MM.1S (cell line): ENCODE data around the gene PPP1R15A.

ENCODE experiments used
- DNase-seq: peaks from one replicate; pipeline ENCODE4 v3.0.0-alpha.2; 2015
- H2AFZ ChIP-seq: fragments of 300-600 bp; sonication (generic); 2 replicates; pipeline ENCODE4 v1.6.0; 2016; ENCODE audit warnings: antibody characterized with exemption, low read length
- H3F3A ChIP-seq: fragments of 300-600 bp; sonication (generic); 2 replicates; pipeline ENCODE4 v1.6.1; 2016; ENCODE audit warnings: mild to moderate bottlenecking, antibody characterized with exemption, low read length, moderate library complexity, mixed read lengths; ENCODE audit not compliant: insufficient read depth
- H3K27ac ChIP-seq: fragments of 300-600 bp; sonication (generic); 2 replicates; pipeline ENCODE4 v1.5.1; 2016; ENCODE audit warnings: mild to moderate bottlenecking, low read length
- H3K27me3 ChIP-seq: fragments of 300-600 bp; sonication (generic); replicated peaks from 2 replicates; pipeline ENCODE4 v1.6.0; 2016; ENCODE audit warnings: low read length; ENCODE audit not compliant: insufficient read depth
- H3K36me3 ChIP-seq: fragments of 300-600 bp; sonication (generic); replicated peaks from 2 replicates; pipeline ENCODE4 v1.6.1; 2016; ENCODE audit warnings: mild to moderate bottlenecking, low read length, mixed read lengths; ENCODE audit not compliant: insufficient read depth
- H3K4me1 ChIP-seq: fragments of 300-600 bp; sonication (generic); 2 replicates; pipeline ENCODE4 v1.6.1; 2016; ENCODE audit warnings: low read length, mixed read lengths
- H3K4me2 ChIP-seq: fragments of 300-600 bp; sonication (generic); 2 replicates; pipeline ENCODE4 v1.6.0; 2016; ENCODE audit warnings: low read depth, low read length
- H3K4me3 ChIP-seq: fragments of 300-600 bp; sonication (generic); 2 replicates; pipeline ENCODE4 v1.5.1; 2016; ENCODE audit warnings: low read length, mixed read lengths
- H3K79me2 ChIP-seq: fragments of 300-600 bp; sonication (generic); 2 replicates; pipeline ENCODE4 v1.6.1; 2016; ENCODE audit warnings: mixed run types, low read length, mixed read lengths
- H3K9ac ChIP-seq: fragments of 300-600 bp; sonication (generic); 2 replicates; pipeline ENCODE4 v1.6.1; 2016; ENCODE audit warnings: low read length, mixed read lengths
- H3K9me2 ChIP-seq: fragments of 300-600 bp; sonication (generic); replicated peaks from 2 replicates; pipeline ENCODE4 v1.6.1; 2016; ENCODE audit warnings: mild to moderate bottlenecking, low read length, mixed read lengths; ENCODE audit not compliant: insufficient read depth
- H3K9me3 ChIP-seq: fragments of 300-600 bp; sonication (generic); replicated peaks from 2 replicates; pipeline ENCODE4 v1.6.1; 2016; ENCODE audit warnings: mild to moderate bottlenecking, low read length, mixed read lengths; ENCODE audit not compliant: insufficient read depth
- H4K20me1 ChIP-seq: fragments of 300-600 bp; sonication (generic); 2 replicates; pipeline ENCODE4 v1.6.1; 2016; ENCODE audit warnings: mild to moderate bottlenecking, low read length, moderate library complexity, mixed read lengths; ENCODE audit not compliant: insufficient read depth
- CTCF ChIP-seq: fragments of 300-600 bp; sonication (generic); IDR thresholded peaks from 2 replicates; pipeline ENCODE4 v1.5.1; 2016; ENCODE audit warnings: antibody characterized with exemption, low read length, mixed read lengths
- EZH2 ChIP-seq: fragments of 300-600 bp; sonication (generic); optimal IDR thresholded peaks from 2 replicates; pipeline ENCODE3; 2017; ENCODE audit warnings: low read depth, mild to moderate bottlenecking, antibody characterized with exemption, low read length, mixed read lengths
- EZH2phosphoT487 ChIP-seq: fragments of 300-600 bp; sonication (generic); IDR thresholded peaks from 2 replicates; pipeline ENCODE4 v1.6.1; 2018; ENCODE audit warnings: antibody characterized with exemption, low read length

Gene PPP1R15A

DNA sequence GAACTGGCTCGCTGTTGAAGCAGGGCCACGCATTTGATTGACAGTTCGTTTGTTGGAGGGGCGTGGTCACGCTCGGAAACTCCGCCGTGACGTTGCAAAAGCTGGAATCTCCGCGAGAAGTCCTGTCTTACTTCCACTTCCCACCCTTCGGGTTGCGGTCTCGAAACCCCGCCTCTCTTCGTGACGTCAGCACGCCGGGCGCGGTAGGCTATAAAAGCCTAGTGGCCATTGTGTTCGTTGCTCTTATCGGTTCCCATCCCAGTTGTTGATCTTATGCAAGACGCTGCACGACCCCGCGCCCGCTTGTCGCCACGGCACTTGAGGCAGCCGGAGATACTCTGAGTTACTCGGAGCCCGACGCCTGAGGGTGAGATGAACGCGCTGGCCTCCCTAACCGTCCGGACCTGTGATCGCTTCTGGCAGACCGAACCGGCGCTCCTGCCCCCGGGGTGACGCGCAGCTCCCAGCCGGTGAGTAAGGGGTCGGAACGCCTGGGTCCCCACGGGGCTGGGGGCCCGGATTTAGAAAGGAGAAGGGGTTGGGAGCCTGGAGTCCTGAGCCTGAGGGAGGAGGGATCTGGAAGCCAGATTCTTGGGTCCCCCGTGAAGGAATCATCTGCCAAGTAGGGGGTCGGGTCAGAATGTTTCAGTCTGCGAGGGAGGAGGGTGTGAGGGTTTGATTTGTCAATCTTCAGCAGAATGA lies at the start of gene PPP1R15A:
Gene PPP1R15A (plus strand): TSS at position 240 of the 702 bp plus-strand sequence. CDS start 813 bp downstream, outside the sequence.
- H3K4me3 ChIP-seq, result peak within 1 kb of the TSS; percentile 94
- no peak for TF ChIP-seq EZH2phosphoT487
- TF ChIP-seq CTCF, result no peak
- TF ChIP-seq EZH2, result no peak

GRCh38 chr19:48822514-48822913 lies 49.7 kb upstream of the PPP1R15A start:
- no peak overlapping the region for H3K4me2 ChIP-seq
- no peaks in the 10 kb centered on the region for H4K20me1 ChIP-seq
- TF ChIP-seq CTCF (no peak), EZH2 (no peak), EZH2phosphoT487 (no peak)
- H3K4me3 ChIP-seq, result no peak overlapping the region
- H2AFZ ChIP-seq, result no peak overlapping the region
- no peak overlapping the region for H3K9ac ChIP-seq
- no peaks in the 10 kb centered on the region for H3F3A ChIP-seq
- H3K27ac ChIP-seq, result no peak overlapping the region
- no peak for DNase-seq
- no peaks in the 10 kb centered on the region for H3K79me2 ChIP-seq
- no peaks in the 10 kb centered on the region for H3K36me3 ChIP-seq
- no peaks in the 10 kb centered on the region for H3K9me2 ChIP-seq
- no peaks in the 10 kb centered on the region for H3K4me1 ChIP-seq
- H3K9me3 ChIP-seq, result no peaks in the 10 kb centered on the region
- no peaks in the 10 kb centered on the region for H3K27me3 ChIP-seq

More for the DNA sequence above, at the start of gene PPP1R15A:
- Histone ChIP-seq H3K4me1 (peaks cover 18% of the 10 kb centered on the region; the same call in 1 of the 2 replicates), H3K9me2 (no peaks in the 10 kb centered on the region), H3K79me2 (peaks cover 31% of the 10 kb centered on the region), H3K27me3 (peaks cover 2% of the 10 kb centered on the region; the same call in 1 of the 2 replicates), H4K20me1 (no peaks in the 10 kb centered on the region), H3F3A (peaks cover 38% of the 10 kb centered on the region), H3K9ac (peak within 1 kb of the TSS; percentile 99), H2AFZ (no peak within 1 kb of the TSS), H3K4me2 (peak within 1 kb of the TSS; percentile 92), H3K36me3 (no peaks in the 10 kb centered on the region), H3K9me3 (no peaks in the 10 kb centered on the region), H3K27ac (peak within 1 kb of the TSS; percentile 96)
- peak; percentile 96 for DNase-seq

- Histone ChIP-seq H3K36me3 (no peaks in the 10 kb centered on the region), H3K9me3 (no peaks in the 10 kb centered on the region), H3K4me3 (no peak overlapping the region), H3K79me2 (no peaks in the 10 kb centered on the region), H3F3A (no peaks in the 10 kb centered on the region), H2AFZ (no peak overlapping the region), H3K4me1 (no peaks in the 10 kb centered on the region), H3K27me3 (no peaks in the 10 kb centered on the region), H3K9me2 (no peaks in the 10 kb centered on the region), H3K27ac (no peak overlapping the region), H4K20me1 (no peaks in the 10 kb centered on the region), H3K4me2 (no peak overlapping the region), H3K9ac (no peak overlapping the region)
- no peak for TF ChIP-seq EZH2
- TF ChIP-seq CTCF, result no peak
- no peak for TF ChIP-seq EZH2phosphoT487
- DNase-seq, result no peak
These were observed 45.6 kb upstream of the PPP1R15A start for GRCh38 chr19:48826606-48827020.
